ENCODE measurements around the gene PARD3. TPM values are rescaled to one million over a fixed set of nuclear protein-coding genes. Genes with fewer than 3 reads are reported as not detected.

The PARD3 gene
- total RNA-seq, 1 donor from 2014 or later, result 0.93 TPM

GRCh38 chr10:34151481-34151880 lies 663.6 kb downstream of the PARD3 start:
- intact Hi-C loops (cut with micrococcal nuclease), result no loop called here

GRCh38 chr10:34150103-34150502 lies 665.0 kb downstream of the PARD3 start:
- intact Hi-C loops (cut with micrococcal nuclease), result no loop called here

- intact Hi-C loops (cut with micrococcal nuclease), result no loop called here
Observed at GRCh38 chr10:34148305-34148657, 666.8 kb downstream of the PARD3 start.

- intact Hi-C loops (cut with micrococcal nuclease), result no loop called here
Observed at GRCh38 chr10:34147641-34148304, 667.3 kb downstream of the PARD3 start.

GRCh38 chr10:34145715-34146114 lies 669.4 kb downstream of the PARD3 start:
- intact Hi-C loops (cut with micrococcal nuclease), result no loop called here

- intact Hi-C loops (cut with micrococcal nuclease), result no loop called here
Observed at GRCh38 chr10:34143466-34143865, 671.6 kb downstream of the PARD3 start.

GRCh38 chr10:34141032-34141680 lies 673.9 kb downstream of the PARD3 start:
- intact Hi-C loops (cut with micrococcal nuclease), result no loop called here

- intact Hi-C loops (cut with micrococcal nuclease), result no loop called here
Observed at GRCh38 chr10:34139559-34139958, 675.5 kb downstream of the PARD3 start.

- intact Hi-C loops (cut with micrococcal nuclease), result no loop called here
Observed at GRCh38 chr10:34137955-34138354, 677.1 kb downstream of the PARD3 start.

GRCh38 chr10:34137201-34137600 lies 677.9 kb downstream of the PARD3 start:
- intact Hi-C loops (cut with micrococcal nuclease), result no loop called here

GRCh38 chr10:34135515-34135914 lies 679.6 kb downstream of the PARD3 start:
- intact Hi-C loops (cut with micrococcal nuclease), result no loop called here

- intact Hi-C loops (cut with micrococcal nuclease), result no loop called here
Observed at GRCh38 chr10:34134602-34135001, 680.5 kb downstream of the PARD3 start.

GRCh38 chr10:34133406-34133805 lies 681.7 kb downstream of the PARD3 start:
- intact Hi-C loops (cut with micrococcal nuclease), result no loop called here

GRCh38 chr10:34131152-34131551 lies 683.9 kb downstream of the PARD3 start:
- intact Hi-C loops (cut with micrococcal nuclease), result no loop called here

- intact Hi-C loops (cut with micrococcal nuclease), result loop anchor here (10.0 kb wide), 1 partner anchor 793 kb away; the partner anchor contains the start of gene NRP1
Observed at GRCh38 chr10:34127676-34128075, 687.4 kb downstream of the PARD3 start.

GRCh38 chr10:34126371-34127151 lies 688.5 kb downstream of the PARD3 start:
- intact Hi-C loops (cut with micrococcal nuclease), result loop anchor here (10.0 kb wide), 1 partner anchor 792 kb away; the partner anchor contains the start of gene NRP1

GRCh38 chr10:34125702-34126101 lies 689.4 kb downstream of the PARD3 start:
- intact Hi-C loops (cut with micrococcal nuclease), result loop anchor here (10.0 kb wide), 1 partner anchor 791 kb away; the partner anchor contains the start of gene NRP1

GRCh38 chr10:34124522-34125035 lies 690.5 kb downstream of the PARD3 start:
- intact Hi-C loops (cut with micrococcal nuclease), result loop anchor here (10.0 kb wide), 1 partner anchor 790 kb away; the partner anchor contains the start of gene NRP1

- intact Hi-C loops (cut with micrococcal nuclease), result loop anchor here (2.0 to 10.0 kb wide), 2 partner anchors 515 to 787 kb away; partner anchors contain the start of gene NRP1
Observed at GRCh38 chr10:34121781-34122622, 693.1 kb downstream of the PARD3 start.

- intact Hi-C loops (cut with micrococcal nuclease), result loop anchor here (10.0 kb wide), 1 partner anchor 786 kb away; the partner anchor contains the start of gene NRP1
Observed at GRCh38 chr10:34121125-34121753, 693.9 kb downstream of the PARD3 start.
